Mucosa of descending colon (tissue), 3 donors: ENCODE data around the gene FAM53C. TPM values are rescaled to one million over a fixed set of nuclear protein-coding genes. Genes with fewer than 3 reads are reported as not detected.

ENCODE experiments used
- ATAC-seq: fragments of 200-7000 bp; cut with Tn5 transposase; one replicate; pipeline ENCODE4 v1.9.1; 2020; ENCODE audit warnings: mild to moderate bottlenecking, moderate library complexity
- DNase-seq, 3 donors: peaks; one replicate each; pipeline ENCODE4 v3.0.0-alpha.2; 2020
- H3K36me3 ChIP-seq: fragments of 200-600 bp; one replicate; pipeline ENCODE4 v1.8.0; 2021; ENCODE audit warnings: low read depth, mild to moderate bottlenecking
- H3K4me1 ChIP-seq: fragments of 200-600 bp; one replicate; pipeline ENCODE4 v1.8.0; 2021; ENCODE audit warnings: low read depth, mild to moderate bottlenecking
- H3K4me3 ChIP-seq: fragments of 200-600 bp; one replicate; pipeline ENCODE4 v1.8.0; 2021; ENCODE audit warnings: mild to moderate bottlenecking
- H3K9me3 ChIP-seq: fragments of 200-600 bp; one replicate; pipeline ENCODE4 v1.8.0; 2021; ENCODE audit warnings: mild to moderate bottlenecking
- intact Hi-C, 2 donors: fragments of 100-400 bp; cut with DNase I in 1 of 2; cut with micrococcal nuclease in 1 of 2; formaldehyde crosslinking; loops; one replicate each; pipeline versions ENCODE4 v1.11.0 to v1.11.1; 2022; cut with DNase I, micrococcal nuclease
- total RNA-seq, 3 donors: library from RNA; stranded (reverse); fragmentation: NEBNext Ultra II Directional in 2 of 3; extraction: Animal tissue kit (Norgen Biotek cat#: 25700) in 2 of 3; gene quantifications; one replicate each; pipeline versions ENCODE4 v1.2.1 to v1.2.4, GENCODE V29; 2021 to 2023
- TF ChIP-seq, protein P1 (sequence below): fragments of 200-600 bp; IDR thresholded peaks from one replicate; pipeline ENCODE4 v1.8.0; 2022; ENCODE audit warnings: antibody characterized with exemption, mild to moderate bottlenecking
- donor health status: DM: no; HTN: no; CAD: no; lungs with moderate emphysema.
- donor health status: DM: no; HTN: no; CAD: no.
- donor health status: DM: no; HTN: yes; CAD: no.

FAM53C gene
- total RNA-seq, 3 donors from 2014 or later, result 14.4 to 33.5 (median 14.5) TPM

DNA sequence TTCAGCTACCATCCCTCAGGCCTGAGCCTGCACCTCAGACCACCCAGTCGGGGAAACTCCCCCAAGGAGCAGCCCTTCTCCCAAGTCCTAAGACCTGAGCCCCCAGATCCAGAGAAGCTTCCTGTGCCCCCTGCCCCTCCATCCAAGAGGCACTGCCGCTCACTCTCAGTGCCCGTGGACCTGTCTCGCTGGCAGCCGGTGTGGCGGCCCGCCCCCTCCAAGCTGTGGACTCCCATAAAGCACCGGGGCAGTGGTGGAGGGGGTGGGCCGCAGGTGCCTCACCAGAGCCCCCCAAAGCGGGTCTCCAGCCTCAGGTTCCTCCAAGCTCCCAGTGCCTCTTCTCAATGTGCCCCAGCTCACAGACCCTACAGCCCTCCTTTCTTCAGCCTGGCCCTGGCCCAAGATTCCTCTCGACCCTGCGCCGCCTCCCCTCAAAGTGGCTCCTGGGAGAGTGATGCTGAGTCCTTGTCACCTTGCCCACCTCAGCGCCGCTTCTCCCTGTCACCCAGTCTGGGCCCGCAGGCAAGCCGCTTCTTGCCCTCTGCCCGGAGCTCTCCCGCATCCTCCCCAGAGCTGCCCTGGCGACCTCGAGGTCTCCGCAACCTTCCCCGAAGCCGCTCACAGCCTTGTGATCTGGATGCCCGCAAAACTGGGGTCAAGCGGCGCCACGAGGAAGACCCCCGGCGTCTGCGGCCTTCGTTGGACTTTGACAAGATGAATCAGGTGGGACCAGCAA, 7.0 kb downstream of the FAM53C start:
- DNase-seq (no peak), ATAC-seq (no peak)
- H3K4me1 ChIP-seq, result no peaks in the 10 kb centered on the region
- TF ChIP-seq, protein P1, sequence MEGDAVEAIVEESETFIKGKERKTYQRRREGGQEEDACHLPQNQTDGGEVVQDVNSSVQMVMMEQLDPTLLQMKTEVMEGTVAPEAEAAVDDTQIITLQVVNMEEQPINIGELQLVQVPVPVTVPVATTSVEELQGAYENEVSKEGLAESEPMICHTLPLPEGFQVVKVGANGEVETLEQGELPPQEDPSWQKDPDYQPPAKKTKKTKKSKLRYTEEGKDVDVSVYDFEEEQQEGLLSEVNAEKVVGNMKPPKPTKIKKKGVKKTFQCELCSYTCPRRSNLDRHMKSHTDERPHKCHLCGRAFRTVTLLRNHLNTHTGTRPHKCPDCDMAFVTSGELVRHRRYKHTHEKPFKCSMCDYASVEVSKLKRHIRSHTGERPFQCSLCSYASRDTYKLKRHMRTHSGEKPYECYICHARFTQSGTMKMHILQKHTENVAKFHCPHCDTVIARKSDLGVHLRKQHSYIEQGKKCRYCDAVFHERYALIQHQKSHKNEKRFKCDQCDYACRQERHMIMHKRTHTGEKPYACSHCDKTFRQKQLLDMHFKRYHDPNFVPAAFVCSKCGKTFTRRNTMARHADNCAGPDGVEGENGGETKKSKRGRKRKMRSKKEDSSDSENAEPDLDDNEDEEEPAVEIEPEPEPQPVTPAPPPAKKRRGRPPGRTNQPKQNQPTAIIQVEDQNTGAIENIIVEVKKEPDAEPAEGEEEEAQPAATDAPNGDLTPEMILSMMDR, result no peak
- intact Hi-C loops, result no loop called here
- H3K9me3 ChIP-seq, result no peaks in the 10 kb centered on the region
- no peak overlapping the region for H3K4me3 ChIP-seq
- no peaks in the 10 kb centered on the region for H3K36me3 ChIP-seq

DNA sequence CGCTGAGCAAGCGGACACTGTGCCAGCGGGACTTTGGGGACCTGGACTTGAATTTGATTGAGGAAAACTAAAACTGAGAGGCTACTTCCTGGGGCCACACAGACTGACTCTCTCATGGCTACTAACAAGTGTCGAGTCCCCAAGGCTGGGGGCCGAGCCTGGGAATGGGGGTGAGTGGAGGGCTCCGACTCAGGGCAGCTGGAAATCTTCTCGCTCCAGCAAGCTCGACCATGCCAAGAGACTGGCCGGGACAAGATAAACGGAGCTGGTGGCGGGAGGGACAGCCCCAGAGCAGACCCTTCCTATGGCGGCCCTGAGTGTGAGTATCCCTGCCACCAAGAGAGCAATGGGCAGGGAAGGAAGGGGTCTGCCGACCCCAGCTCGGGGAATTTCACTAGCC, 8.8 kb downstream of the FAM53C start:
- ATAC-seq (no peak), DNase-seq (no peak)
- no peaks in the 10 kb centered on the region for H3K4me1 ChIP-seq
- intact Hi-C loops, result no loop called here
- H3K4me3 ChIP-seq, result no peak overlapping the region
- H3K36me3 ChIP-seq, result no peaks in the 10 kb centered on the region
- no peaks in the 10 kb centered on the region for H3K9me3 ChIP-seq
- TF ChIP-seq, protein P1, result no peak

DNA sequence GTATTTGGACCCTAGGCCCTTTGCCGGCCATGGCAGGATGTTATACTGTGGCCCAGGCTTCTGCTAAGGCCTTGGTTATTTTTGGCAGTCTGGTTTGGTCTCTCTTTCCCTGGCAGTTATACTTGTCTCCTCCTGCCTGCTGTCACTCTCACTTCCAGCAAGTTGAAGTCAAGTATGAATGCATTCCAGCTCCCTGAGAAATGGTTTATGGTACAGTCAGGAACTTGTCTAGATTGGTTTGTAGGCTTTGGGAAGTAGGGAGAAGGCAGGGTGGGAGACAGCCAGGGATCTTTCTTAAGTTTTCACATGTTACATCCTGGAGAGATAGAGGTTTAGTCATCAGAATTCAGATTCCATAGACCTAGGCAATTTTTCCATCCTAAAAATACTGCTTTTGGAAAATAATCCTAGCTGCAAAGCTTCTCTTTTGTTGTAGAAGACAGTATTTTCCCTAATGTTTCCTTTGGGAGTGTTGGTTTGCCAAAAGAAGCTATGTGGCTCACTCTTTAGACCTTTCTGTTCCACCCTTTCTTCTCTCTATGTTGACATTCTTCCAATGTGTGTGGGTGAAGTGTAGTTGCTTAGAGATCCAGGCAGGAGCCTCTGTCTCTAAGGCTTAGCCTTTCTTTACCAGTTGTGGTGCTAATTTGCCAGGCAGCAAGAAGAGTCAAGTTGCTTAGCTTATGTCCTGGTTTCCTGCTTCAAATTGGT, 11.9 kb downstream of the FAM53C start:
- Histone ChIP-seq H3K4me1 (peaks cover 10% of the 10 kb centered on the region), H3K4me3 (no peak overlapping the region), H3K36me3 (no peaks in the 10 kb centered on the region), H3K9me3 (no peaks in the 10 kb centered on the region)
- intact Hi-C loops, result no loop called here
- ATAC-seq (no peak), DNase-seq (no peak)
- TF ChIP-seq, protein P1, result no peak

DNA sequence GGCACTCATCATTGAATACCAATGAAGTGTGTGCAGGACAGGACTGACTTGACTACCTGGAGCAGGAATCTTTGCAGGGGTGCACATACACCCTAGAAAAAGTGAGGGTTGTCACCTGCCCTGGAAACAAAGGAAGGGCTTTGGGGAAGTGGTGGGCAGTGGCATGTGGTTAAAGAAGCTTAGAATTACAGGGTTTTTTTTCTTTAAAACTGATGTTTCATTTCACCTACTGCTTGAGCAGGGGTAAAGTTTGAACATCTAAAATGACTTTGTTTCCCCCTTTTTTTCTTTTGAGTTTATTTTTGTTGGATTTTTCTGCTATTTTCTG, 12.5 kb downstream of the FAM53C start:
- ATAC-seq, result no peak
- DNase-seq, result no peak
- Histone ChIP-seq H3K4me1 (peaks cover 12% of the 10 kb centered on the region), H3K4me3 (no peak overlapping the region), H3K9me3 (no peaks in the 10 kb centered on the region), H3K36me3 (no peaks in the 10 kb centered on the region)
- TF ChIP-seq, protein P1, result no peak
- intact Hi-C loops, result no loop called here

DNA sequence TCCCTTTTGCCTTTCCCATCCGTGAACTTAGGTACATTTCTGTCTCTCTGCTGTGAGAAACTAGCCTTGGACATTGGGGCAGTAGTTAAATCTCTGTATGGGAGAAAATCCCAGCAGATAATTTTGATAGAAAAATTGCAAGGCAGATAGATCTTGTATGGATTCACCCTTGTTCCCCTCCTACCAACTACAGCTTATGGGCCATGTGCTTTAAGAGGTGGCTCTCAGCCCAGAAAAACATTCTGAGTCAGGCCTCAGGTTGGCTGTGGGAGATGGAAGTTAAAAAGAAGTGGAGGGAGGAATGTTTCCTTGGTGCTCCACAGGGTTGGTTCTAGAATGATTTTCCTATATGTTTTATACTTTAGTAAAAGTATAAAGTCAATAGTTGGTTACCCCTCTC, 13.0 kb downstream of the FAM53C start:
- no peaks in the 10 kb centered on the region for H3K9me3 ChIP-seq
- DNase-seq, result no peak
- no peak for ATAC-seq

More for the DNA sequence above, 13.0 kb downstream of the FAM53C start:
- intact Hi-C loops, result no loop called here
- Histone ChIP-seq H3K36me3 (no peaks in the 10 kb centered on the region), H3K4me1 (peaks cover 17% of the 10 kb centered on the region), H3K4me3 (no peak overlapping the region)
- TF ChIP-seq, protein P1, result no peak
